HEK293 (cell line): Measurements from ENCODE around the gene TMEM151A.

Experiments
- CTCF ChIP-seq: fragments of 450-650 bp; formaldehyde crosslinking; IDR thresholded peaks from 2 replicates; pipeline ENCODE4 v1.5.1; 2016; ENCODE audit warnings: missing biosample characterization, missing genetic modification characterization
- ZNF311 ChIP-seq: fragments of 450-650 bp; formaldehyde crosslinking; IDR thresholded peaks from 2 replicates; pipeline ENCODE4 v1.5.1; 2017; ENCODE audit warnings: missing biosample characterization, missing genetic modification characterization, borderline replicate concordance
- ZSCAN23 ChIP-seq: fragments of 450-650 bp; formaldehyde crosslinking; IDR thresholded peaks from 2 replicates; pipeline ENCODE4 v1.5.1; 2016; ENCODE audit warnings: missing biosample characterization, missing genetic modification characterization
- TF ChIP-seq, protein P1 (sequence below): fragments of 450-650 bp; formaldehyde crosslinking; IDR thresholded peaks from 2 replicates; pipeline ENCODE4 v1.5.1; 2016; ENCODE audit warnings: missing biosample characterization, missing genetic modification characterization
- TF ChIP-seq, protein P2 (sequence below): fragments of 450-650 bp; formaldehyde crosslinking; IDR thresholded peaks from 2 replicates; pipeline ENCODE4 v1.5.1; 2017; ENCODE audit warnings: missing biosample characterization, missing genetic modification characterization

- TF ChIP-seq, protein P1, sequence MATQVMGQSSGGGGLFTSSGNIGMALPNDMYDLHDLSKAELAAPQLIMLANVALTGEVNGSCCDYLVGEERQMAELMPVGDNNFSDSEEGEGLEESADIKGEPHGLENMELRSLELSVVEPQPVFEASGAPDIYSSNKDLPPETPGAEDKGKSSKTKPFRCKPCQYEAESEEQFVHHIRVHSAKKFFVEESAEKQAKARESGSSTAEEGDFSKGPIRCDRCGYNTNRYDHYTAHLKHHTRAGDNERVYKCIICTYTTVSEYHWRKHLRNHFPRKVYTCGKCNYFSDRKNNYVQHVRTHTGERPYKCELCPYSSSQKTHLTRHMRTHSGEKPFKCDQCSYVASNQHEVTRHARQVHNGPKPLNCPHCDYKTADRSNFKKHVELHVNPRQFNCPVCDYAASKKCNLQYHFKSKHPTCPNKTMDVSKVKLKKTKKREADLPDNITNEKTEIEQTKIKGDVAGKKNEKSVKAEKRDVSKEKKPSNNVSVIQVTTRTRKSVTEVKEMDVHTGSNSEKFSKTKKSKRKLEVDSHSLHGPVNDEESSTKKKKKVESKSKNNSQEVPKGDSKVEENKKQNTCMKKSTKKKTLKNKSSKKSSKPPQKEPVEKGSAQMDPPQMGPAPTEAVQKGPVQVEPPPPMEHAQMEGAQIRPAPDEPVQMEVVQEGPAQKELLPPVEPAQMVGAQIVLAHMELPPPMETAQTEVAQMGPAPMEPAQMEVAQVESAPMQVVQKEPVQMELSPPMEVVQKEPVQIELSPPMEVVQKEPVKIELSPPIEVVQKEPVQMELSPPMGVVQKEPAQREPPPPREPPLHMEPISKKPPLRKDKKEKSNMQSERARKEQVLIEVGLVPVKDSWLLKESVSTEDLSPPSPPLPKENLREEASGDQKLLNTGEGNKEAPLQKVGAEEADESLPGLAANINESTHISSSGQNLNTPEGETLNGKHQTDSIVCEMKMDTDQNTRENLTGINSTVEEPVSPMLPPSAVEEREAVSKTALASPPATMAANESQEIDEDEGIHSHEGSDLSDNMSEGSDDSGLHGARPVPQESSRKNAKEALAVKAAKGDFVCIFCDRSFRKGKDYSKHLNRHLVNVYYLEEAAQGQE, result no peak
- TF ChIP-seq ZSCAN23 (tag by site-specific recombination) (no peak), CTCF (tag by site-specific recombination) (no peak), ZNF311 (tag by site-specific recombination) (no peak)
- TF ChIP-seq, protein P2, sequence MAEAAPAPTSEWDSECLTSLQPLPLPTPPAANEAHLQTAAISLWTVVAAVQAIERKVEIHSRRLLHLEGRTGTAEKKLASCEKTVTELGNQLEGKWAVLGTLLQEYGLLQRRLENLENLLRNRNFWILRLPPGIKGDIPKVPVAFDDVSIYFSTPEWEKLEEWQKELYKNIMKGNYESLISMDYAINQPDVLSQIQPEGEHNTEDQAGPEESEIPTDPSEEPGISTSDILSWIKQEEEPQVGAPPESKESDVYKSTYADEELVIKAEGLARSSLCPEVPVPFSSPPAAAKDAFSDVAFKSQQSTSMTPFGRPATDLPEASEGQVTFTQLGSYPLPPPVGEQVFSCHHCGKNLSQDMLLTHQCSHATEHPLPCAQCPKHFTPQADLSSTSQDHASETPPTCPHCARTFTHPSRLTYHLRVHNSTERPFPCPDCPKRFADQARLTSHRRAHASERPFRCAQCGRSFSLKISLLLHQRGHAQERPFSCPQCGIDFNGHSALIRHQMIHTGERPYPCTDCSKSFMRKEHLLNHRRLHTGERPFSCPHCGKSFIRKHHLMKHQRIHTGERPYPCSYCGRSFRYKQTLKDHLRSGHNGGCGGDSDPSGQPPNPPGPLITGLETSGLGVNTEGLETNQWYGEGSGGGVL (tag by site-specific recombination), result no peak
Measured at GRCh38 chr11:66272596-66272995, 19.1 kb upstream of the TMEM151A start.
